GM23248 (cell line): ENCODE measurements around the gene GHR.

Experiments
- EZH2 ChIP-seq: fragments of 200-600 bp; sonication (generic); IDR thresholded peaks from 2 replicates; pipeline ENCODE4 v1.6.1; 2018; ENCODE audit warnings: antibody characterized with exemption, mild to moderate bottlenecking; ENCODE audit not compliant: insufficient read depth, poor library complexity, severe bottlenecking
- EZH2phosphoT487 ChIP-seq: fragments of 200-600 bp; sonication (generic); IDR thresholded peaks from 2 replicates; pipeline ENCODE4 v1.6.1; 2018; ENCODE audit warnings: antibody characterized with exemption, moderate library complexity, mild to moderate bottlenecking, low read depth; ENCODE audit not compliant: insufficient read depth

GRCh38 chr5:42492974-42493373 lies 69.7 kb downstream of the GHR start:
- TF ChIP-seq EZH2: no peak
- no peak for TF ChIP-seq EZH2phosphoT487
